HG03442 (cell line): ENCODE data around the gene KRTCAP2.

ENCODE experiments used
- ATAC-seq: cut with Tn5 transposase; IDR thresholded peaks from one replicate; pipeline ENCODE4 v1.9.1; 2021; ENCODE audit warnings: mild to moderate bottlenecking, moderate library complexity; ENCODE audit not compliant: unreplicated experiment

Gene KRTCAP2

GRCh38 chr1:155184835-155185782 lies 12.0 kb upstream of the KRTCAP2 start:
- peak; percentile 80 for ATAC-seq

GRCh38 chr1:155184351-155184811 lies 11.3 kb upstream of the KRTCAP2 start:
- no peak for ATAC-seq

- ATAC-seq: no peak
These were observed 10.7 kb upstream of the KRTCAP2 start for GRCh38 chr1:155183775-155184221.

GRCh38 chr1:155182052-155182550 lies 9.0 kb upstream of the KRTCAP2 start:
- no peak for ATAC-seq

- ATAC-seq: no peak
These were observed 8.4 kb upstream of the KRTCAP2 start for GRCh38 chr1:155181371-155182051.

GRCh38 chr1:155179112-155180031 lies 6.3 kb upstream of the KRTCAP2 start:
- ATAC-seq: no peak

GRCh38 chr1:155178441-155179111 lies 5.5 kb upstream of the KRTCAP2 start:
- ATAC-seq: no peak

- ATAC-seq: no peak
These were observed 4.8 kb upstream of the KRTCAP2 start for GRCh38 chr1:155177918-155178281.

GRCh38 chr1:155177192-155177917 lies 4.3 kb upstream of the KRTCAP2 start:
- ATAC-seq: no peak

GRCh38 chr1:155176544-155177071 lies 3.5 kb upstream of the KRTCAP2 start:
- no peak for ATAC-seq

GRCh38 chr1:155175927-155176371 lies 2.8 kb upstream of the KRTCAP2 start:
- no peak for ATAC-seq

- no peak for ATAC-seq
These were observed 2.3 kb upstream of the KRTCAP2 start for GRCh38 chr1:155175281-155175926.

- ATAC-seq: no peak
These were observed 1.5 kb upstream of the KRTCAP2 start for GRCh38 chr1:155174324-155175280.

- ATAC-seq: no peak
These were observed 597 bp upstream of the KRTCAP2 start, which contains the start of gene TRIM46 for GRCh38 chr1:155173478-155174323. Gene TRIM46, plus strand, starts transcription at chr1:155173849. Its CDS starts 118 bp downstream, at chr1:155173967.

- ATAC-seq: no peak
These were observed 1.0 kb downstream of the KRTCAP2 start for GRCh38 chr1:155171836-155172731.
